ENCODE measurements around the gene TRIM49D2. TPM values are rescaled to one million over a fixed set of nuclear protein-coding genes. Genes with fewer than 3 reads are reported as not detected.

Gene TRIM49D2, protein sequence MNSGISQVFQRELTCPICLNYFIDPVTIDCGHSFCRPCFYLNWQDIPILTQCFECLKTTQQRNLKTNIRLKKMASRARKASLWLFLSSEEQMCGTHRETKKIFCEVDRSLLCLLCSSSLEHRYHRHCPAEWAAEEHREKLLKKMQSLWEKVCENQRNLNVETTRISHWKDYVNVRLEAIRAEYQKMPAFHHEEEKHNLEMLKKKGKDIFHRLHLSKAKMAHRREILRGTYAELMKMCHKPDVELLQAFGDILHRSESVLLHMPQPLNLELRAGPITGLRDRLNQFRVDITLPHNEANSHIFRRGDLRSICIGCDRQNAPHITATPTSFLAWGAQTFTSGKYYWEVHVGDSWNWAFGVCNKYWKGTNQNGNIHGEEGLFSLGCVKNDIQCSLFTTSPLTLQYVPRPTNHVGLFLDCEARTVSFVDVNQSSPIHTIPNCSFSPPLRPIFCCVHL
- total RNA-seq, result not detected in 2 replicates

DNA sequence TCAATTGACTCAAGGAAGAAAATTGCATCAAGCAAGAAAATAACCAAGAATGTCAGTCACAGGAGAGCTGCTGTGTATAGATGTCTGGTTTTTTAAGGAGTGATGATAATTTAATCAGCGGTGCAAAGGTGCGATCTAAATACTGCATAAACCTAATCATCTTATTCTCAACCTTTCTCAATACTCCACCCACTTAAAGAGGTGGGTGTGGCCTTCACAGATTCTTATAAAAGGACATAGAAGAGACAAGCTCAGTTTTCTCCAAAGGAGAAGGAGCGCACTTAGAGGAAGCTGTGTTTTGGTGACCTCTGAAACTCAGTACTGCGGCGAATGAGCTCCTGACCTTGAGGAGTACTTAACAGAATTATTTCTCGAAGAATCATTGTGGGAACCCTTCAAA lies at the start of gene TRIM49D2:
Gene TRIM49D2 (plus strand): TSS at position 301 of the 400 bp plus-strand sequence. CDS start 2,698 bp downstream, outside the sequence.

DNA sequence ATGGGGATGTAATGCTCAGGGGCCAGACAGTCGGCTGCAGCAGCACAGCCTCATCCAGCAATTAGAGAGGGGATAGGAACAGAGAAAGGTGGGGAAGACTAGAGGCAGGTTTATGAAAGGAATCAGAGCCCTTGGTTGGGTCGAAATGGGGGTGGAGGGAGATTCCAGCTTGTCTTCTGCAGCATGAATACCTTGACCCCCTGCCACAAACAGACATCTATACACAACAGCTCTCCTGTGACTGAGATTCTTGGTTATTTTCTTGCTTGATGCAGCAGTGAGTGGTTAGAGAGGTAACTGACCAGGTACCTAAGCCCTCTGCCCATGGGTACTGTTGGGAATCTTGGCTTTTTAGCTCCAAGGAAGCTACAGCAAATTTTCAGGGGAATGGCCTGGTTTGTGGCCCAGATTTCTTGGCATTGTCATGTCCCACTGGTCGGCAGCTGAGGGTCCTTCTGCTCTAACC lies 1.6 kb upstream of the TRIM49D2 start, which contains the start of gene TRIM49D1:
Gene TRIM49D1 (minus strand): TSS at position 51 of the 466 bp plus-strand sequence. CDS start 4,535 bp downstream, outside the sequence.

DNA sequence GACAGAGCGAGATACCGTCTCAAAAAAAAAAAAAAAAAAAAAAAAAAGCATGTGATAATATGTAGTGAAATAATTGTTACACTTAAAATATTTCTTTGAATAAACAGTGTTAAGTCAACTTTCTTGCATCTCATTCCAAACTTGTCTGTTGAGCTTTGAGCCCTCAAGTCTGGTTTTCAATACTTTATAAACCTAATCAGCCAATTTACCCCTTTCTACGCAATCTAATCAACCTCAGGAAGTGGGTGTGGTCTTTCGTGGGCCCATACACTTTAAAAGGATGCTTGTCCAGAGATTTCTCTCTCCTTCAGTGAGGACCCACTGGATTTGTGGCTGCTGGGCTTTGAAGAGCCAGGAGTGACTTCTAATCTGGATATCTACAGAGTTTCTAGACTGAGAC lies 41.9 kb downstream of the TRIM49D2 start, which contains the start of gene TRIM64:
Gene TRIM64 (plus strand): TSS at position 301 of the 400 bp plus-strand sequence. CDS start 2,467 bp downstream, outside the sequence.

Small RNAs within 50 kb of the gene (small RNA-seq; reads per million reads assigned to genes)
- gene AP004607.1, result not detected

Other genes starting within 250 kb of the TRIM49D2 start
- not detected in 2 replicates for gene TRIM77, start 213.8 kb upstream of the TRIM49D2 start, total RNA-seq
- not detected in 2 replicates for gene TRIM49, start 115.5 kb upstream of the TRIM49D2 start, total RNA-seq
- not detected in 2 replicates for gene TRIM64B, start 45.6 kb upstream of the TRIM49D2 start, total RNA-seq
- under 0.01 and 0.11 TPM in 2 replicates for gene TRIM49D1, start 1.8 kb upstream of the TRIM49D2 start, total RNA-seq
- not detected in 2 replicates for gene TRIM64, start 42.0 kb downstream of the TRIM49D2 start, total RNA-seq
- not detected in 2 replicates for gene TRIM49C, start 107.0 kb downstream of the TRIM49D2 start, total RNA-seq
- not detected in 2 replicates for gene UBTFL1, start 161.9 kb downstream of the TRIM49D2 start, total RNA-seq
- 0.87 and 2.7 TPM in 2 replicates for gene NAALAD2, start 210.6 kb downstream of the TRIM49D2 start, total RNA-seq

Measured in placental epithelial cell (primary cell).